Mesodermal cell (in vitro differentiated cells): ENCODE data around the gene MCF2L2.

Experiments used
- H3K27ac ChIP-seq: 2 replicates; pipeline ENCODE4 v1.7.0; 2013; ENCODE audit warnings: mild to moderate bottlenecking, low read depth, low read length, moderate library complexity; ENCODE audit not compliant: severe bottlenecking
- H3K36me3 ChIP-seq: 2 replicates; pipeline ENCODE4 v1.7.1; 2013; ENCODE audit warnings: mild to moderate bottlenecking, low read length, moderate library complexity; ENCODE audit not compliant: control insufficient read depth, insufficient read depth
- H3K4me1 ChIP-seq: one replicate; pipeline ENCODE4 v1.7.1; 2013; ENCODE audit warnings: mild to moderate bottlenecking, low read length; ENCODE audit not compliant: insufficient read depth, control insufficient read depth, poor library complexity, severe bottlenecking
- H3K4me3 ChIP-seq: 2 replicates; pipeline ENCODE4 v1.7.0; 2013; ENCODE audit warnings: low read length, control low read depth, mild to moderate bottlenecking; ENCODE audit not compliant: insufficient read depth, poor library complexity, severe bottlenecking; ENCODE audit errors: extremely low read depth
- H3K9me3 ChIP-seq: 2 replicates; pipeline ENCODE4 v1.7.1; 2013; ENCODE audit warnings: mild to moderate bottlenecking, low read length, moderate library complexity; ENCODE audit not compliant: control insufficient read depth
- WGBS, 2 experiments: methylation state at CpG; one replicate each; pipeline ENCODE4 v1.1.5; 2013; ENCODE audit warnings: missing lambda C conversion rate in 2 of 2; ENCODE audit not compliant: insufficient coverage in 2 of 2; 5-methylcytosine and 5-hydroxymethylcytosine counted together

Gene MCF2L2

GRCh38 chr3:183153210-183153950, 275.0 kb downstream of the MCF2L2 start:
- H3K36me3 ChIP-seq = no peaks in the 10 kb centered on the region
- no peaks in the 10 kb centered on the region for H3K4me1 ChIP-seq
- no peak overlapping the region for H3K27ac ChIP-seq
- 87 to 91% methylated on average over 10 of the region's 14 CpGs for WGBS, 2 experiments
- H3K9me3 ChIP-seq = no peaks in the 10 kb centered on the region
- H3K4me3 ChIP-seq = no peak overlapping the region

- H3K4me3 ChIP-seq = no peak overlapping the region
These were observed 276.5 kb downstream of the MCF2L2 start for GRCh38 chr3:183151821-183152351.

GRCh38 chr3:183151086-183151485, 277.3 kb downstream of the MCF2L2 start:
- WGBS, 2 experiments = 100% methylated on average over 1 of the region's 3 CpGs
- Histone ChIP-seq H3K9me3 (no peaks in the 10 kb centered on the region), H3K4me3 (no peak overlapping the region), H3K36me3 (no peaks in the 10 kb centered on the region), H3K4me1 (no peaks in the 10 kb centered on the region), H3K27ac (no peak overlapping the region)

More at GRCh38 chr3:183151821-183152351, 276.5 kb downstream of the MCF2L2 start:
- Histone ChIP-seq H3K9me3 (no peaks in the 10 kb centered on the region), H3K4me1 (no peaks in the 10 kb centered on the region), H3K27ac (no peak overlapping the region), H3K36me3 (no peaks in the 10 kb centered on the region)
- 68 to 94% methylated on average over 2 to 4 of the region's 6 CpGs for WGBS, 2 experiments

GRCh38 chr3:183149915-183150750, 278.3 kb downstream of the MCF2L2 start:
- Histone ChIP-seq H3K4me1 (no peaks in the 10 kb centered on the region), H3K9me3 (no peaks in the 10 kb centered on the region), H3K36me3 (no peaks in the 10 kb centered on the region), H3K27ac (no peak overlapping the region), H3K4me3 (no peak overlapping the region)
- 70 to 84% methylated on average over 3 to 4 of the region's 5 CpGs for WGBS, 2 experiments

- H3K9me3 ChIP-seq = no peaks in the 10 kb centered on the region
- H3K27ac ChIP-seq = no peak overlapping the region
- H3K36me3 ChIP-seq = no peaks in the 10 kb centered on the region
- no peak overlapping the region for H3K4me3 ChIP-seq
- WGBS, 2 experiments = 50% methylated on average over 1 of the region's 4 CpGs; no CpG with 5 or more reads in 1 of the 2 experiments
- no peaks in the 10 kb centered on the region for H3K4me1 ChIP-seq
These were observed 280.4 kb downstream of the MCF2L2 start for GRCh38 chr3:183148056-183148455.

GRCh38 chr3:183144363-183144762, 284.1 kb downstream of the MCF2L2 start:
- Histone ChIP-seq H3K4me1 (no peaks in the 10 kb centered on the region), H3K36me3 (no peaks in the 10 kb centered on the region), H3K9me3 (no peaks in the 10 kb centered on the region), H3K27ac (no peak overlapping the region), H3K4me3 (no peak overlapping the region)
- WGBS, 2 experiments = 75% methylated on average over 1 of the region's 1 CpG; no CpG with 5 or more reads in 1 of the 2 experiments

- H3K4me1 ChIP-seq = no peaks in the 10 kb centered on the region
- H3K4me3 ChIP-seq = no peak overlapping the region
- H3K9me3 ChIP-seq = no peaks in the 10 kb centered on the region
- H3K27ac ChIP-seq = no peak overlapping the region
- WGBS, 2 experiments = 81 to 93% methylated on average over 4 to 6 of the region's 11 CpGs
- no peaks in the 10 kb centered on the region for H3K36me3 ChIP-seq
These were observed 286.2 kb downstream of the MCF2L2 start for GRCh38 chr3:183142199-183142598.

GRCh38 chr3:183134844-183135243, 293.6 kb downstream of the MCF2L2 start:
- H3K9me3 ChIP-seq = no peaks in the 10 kb centered on the region
- no peaks in the 10 kb centered on the region for H3K36me3 ChIP-seq
- H3K27ac ChIP-seq = no peak overlapping the region
- 71 to 93% methylated on average over 1 to 2 of the region's 2 CpGs for WGBS, 2 experiments
- no peak overlapping the region for H3K4me3 ChIP-seq
- H3K4me1 ChIP-seq = no peaks in the 10 kb centered on the region

- Histone ChIP-seq H3K36me3 (no peaks in the 10 kb centered on the region), H3K27ac (no peak overlapping the region), H3K4me3 (no peak overlapping the region), H3K4me1 (no peaks in the 10 kb centered on the region), H3K9me3 (no peaks in the 10 kb centered on the region)
- 68 to 97% methylated on average over 2 to 4 of the region's 6 CpGs for WGBS, 2 experiments
These were observed 296.0 kb downstream of the MCF2L2 start for GRCh38 chr3:183132409-183132808.

GRCh38 chr3:183131735-183132134, 296.7 kb downstream of the MCF2L2 start:
- Histone ChIP-seq H3K36me3 (no peaks in the 10 kb centered on the region), H3K27ac (no peak overlapping the region), H3K9me3 (no peaks in the 10 kb centered on the region), H3K4me1 (no peaks in the 10 kb centered on the region), H3K4me3 (no peak overlapping the region)
- 40 to 42% methylated on average over 2 of the region's 4 CpGs for WGBS, 2 experiments
